CD4-positive, alpha-beta T cell (primary cell): ENCODE results near the gene TMEM269. TPM values are rescaled to one million over a fixed set of nuclear protein-coding genes. Genes with fewer than 3 reads are reported as not detected.

Experiments used
- ATAC-seq: fragments of 200-7000 bp; cut with Tn5 transposase; one replicate; pipeline ENCODE4 v1.10.0; 2022; ENCODE audit warnings: mild to moderate bottlenecking; ENCODE audit not compliant: poor library complexity
- CTCF ChIA-PET: fragments of 350-600 bp; sonication (Branson Sonifier 250); formaldehyde crosslinking; loops from one replicate; lab custom pipeline; 2021; ENCODE audit warnings: antibody characterized with exemption, inconsistent platforms; lab: Charles Lee
- POLR2A ChIA-PET: fragments of 350-600 bp; sonication (Branson Sonifier 250); formaldehyde crosslinking; loops from one replicate; lab custom pipeline; 2021; ENCODE audit warnings: antibody characterized with exemption, inconsistent platforms; lab: Charles Lee
- DNase-seq, 14 experiments: peaks; one replicate each; pipeline ENCODE4 v3.0.0-alpha.2; 2013 to 2020; ENCODE audit warnings: mixed read lengths in 2 of 14
- H3K27ac ChIP-seq, 2 donors: one replicate each; pipeline versions ENCODE4 v1.5.1 to v1.7.0; 2013; ENCODE audit warnings: low read length in 2 of 2, low read depth in 1 of 2, mild to moderate bottlenecking in 1 of 2
- H3K27me3 ChIP-seq, 2 experiments: 1 replicate in 1 of 2; 2 replicates in 1 of 2; pipeline versions ENCODE4 v1.6.1 to v1.7.0; 2013; ENCODE audit warnings: low read length in 2 of 2, control low read depth in 1 of 2, mild to moderate bottlenecking in 1 of 2, moderate library complexity in 1 of 2; ENCODE audit not compliant: insufficient read depth in 2 of 2, control insufficient read depth in 1 of 2
- H3K36me3 ChIP-seq: one replicate; pipeline ENCODE4 v1.6.1; 2013; ENCODE audit warnings: low read length, control low read depth; ENCODE audit not compliant: insufficient read depth
- H3K4me1 ChIP-seq: one replicate; pipeline ENCODE4 v1.6.1; 2013; ENCODE audit warnings: low read length, control low read depth; ENCODE audit not compliant: insufficient read depth
- H3K4me3 ChIP-seq: one replicate; pipeline ENCODE4 v1.5.1; 2013; ENCODE audit warnings: mild to moderate bottlenecking, low read length, moderate library complexity
- H3K9me3 ChIP-seq, 2 experiments: 1 replicate in 1 of 2; 2 replicates in 1 of 2; pipeline versions ENCODE4 v1.6.1 to v1.7.0; 2013; ENCODE audit warnings: low read length in 2 of 2, mild to moderate bottlenecking in 2 of 2, control low read depth in 1 of 2, moderate library complexity in 1 of 2; ENCODE audit not compliant: control insufficient read depth in 1 of 2, insufficient read depth in 1 of 2
- H3K27ac Mint-ChIP-seq: one replicate; pipeline ENCODE4 v1.8.0; 2020; ENCODE audit warnings: mixed read lengths
- H3K27me3 Mint-ChIP-seq: one replicate; pipeline ENCODE4 v1.8.0; 2021; ENCODE audit warnings: mixed read lengths
- H3K36me3 Mint-ChIP-seq: one replicate; pipeline ENCODE4 v1.8.0; 2021; ENCODE audit warnings: low read depth, mixed read lengths
- H3K4me1 Mint-ChIP-seq: one replicate; pipeline ENCODE4 v1.8.0; 2021; ENCODE audit warnings: low read depth, mixed read lengths
- H3K4me3 Mint-ChIP-seq: one replicate; pipeline ENCODE4 v1.8.0; 2020; ENCODE audit warnings: mild to moderate bottlenecking, mixed read lengths
- H3K9me3 Mint-ChIP-seq: one replicate; pipeline ENCODE4 v1.8.0; 2020; ENCODE audit warnings: mixed read lengths
- CTCF ChIP-seq: fragments of 200-600 bp; IDR thresholded peaks from one replicate; pipeline ENCODE4 v1.8.0; 2022; ENCODE audit warnings: antibody characterized with exemption, mild to moderate bottlenecking
- intact Hi-C, 2 experiments: fragments of 100-400 bp; cut with DNase I in 1 of 2; cut with micrococcal nuclease in 1 of 2; formaldehyde crosslinking; loops; one replicate each; pipeline versions ENCODE4 v1.15.1 to v1.9.0; 2023 to 2025; cut with DNase I, micrococcal nuclease
- total RNA-seq, 174 experiments: library from RNA in 2 of 174; stranded (reverse) in 2 of 174; gene quantifications; one replicate each; pipeline ENCODE4 v1.2.3 and lab custom pipeline; 2021 to 2026

TMEM269 gene
- total RNA-seq, 2 experiments from 2014 or later: 0.60 to 1.1 TPM

- H3K27me3 Mint-ChIP-seq: no peaks in the 10 kb centered on the region
- POLR2A ChIA-PET: no interaction called here
These were observed 3.2 kb downstream of the TMEM269 start for GRCh38 chr1:42788021-42788420.

GRCh38 chr1:42793824-42794223, 9.0 kb downstream of the TMEM269 start:
- no peak overlapping the region for H3K27ac Mint-ChIP-seq
- CTCF ChIA-PET: no interaction called here
- H3K9me3 Mint-ChIP-seq: no peaks in the 10 kb centered on the region
- no peaks in the 10 kb centered on the region for H3K27me3 Mint-ChIP-seq
- H3K27me3 ChIP-seq: no peaks in the 10 kb centered on the region
- no peak for TF ChIP-seq CTCF
- DNase-seq: no peak
- H3K4me3 ChIP-seq: no peak overlapping the region
- intact Hi-C loops: no loop called here
- POLR2A ChIA-PET: interaction anchor here (0.9 kb wide), 1 partner anchor 27 kb away, joined by 3 read pairs; the partner anchor contains the start of genes C1orf50 and P3H1
- H3K4me3 Mint-ChIP-seq: no peak overlapping the region
- no peaks in the 10 kb centered on the region for H3K9me3 ChIP-seq
- H3K36me3 ChIP-seq: no peaks in the 10 kb centered on the region
- ATAC-seq: no peak
- H3K4me1 Mint-ChIP-seq: no peaks in the 10 kb centered on the region
- no peaks in the 10 kb centered on the region for H3K4me1 ChIP-seq
- no peak overlapping the region for H3K27ac ChIP-seq
- H3K36me3 Mint-ChIP-seq: no peaks in the 10 kb centered on the region

More at GRCh38 chr1:42788021-42788420, 3.2 kb downstream of the TMEM269 start:
- peaks cover 16% of the 10 kb centered on the region for H3K4me1 ChIP-seq
- H3K4me1 Mint-ChIP-seq: peaks cover 21% of the 10 kb centered on the region
- H3K27me3 ChIP-seq: no peaks in the 10 kb centered on the region
- H3K27ac Mint-ChIP-seq: no peak overlapping the region
- no peaks in the 10 kb centered on the region for H3K36me3 ChIP-seq
- no peaks in the 10 kb centered on the region for H3K9me3 Mint-ChIP-seq
- intact Hi-C loops: no loop called here
- no peak overlapping the region for H3K4me3 ChIP-seq
- TF ChIP-seq CTCF: no peak
- ATAC-seq (no peak), DNase-seq (no peak)
- CTCF ChIA-PET: interaction anchor here (0.6 to 1.0 kb wide), 2 partner anchors 10 to 86 kb away, joined by 3 to 4 read pairs; no protein-coding TSS in a partner anchor
- H3K4me3 Mint-ChIP-seq: no peak overlapping the region
- no peak overlapping the region for H3K27ac ChIP-seq
- peaks cover 5% of the 10 kb centered on the region for H3K36me3 Mint-ChIP-seq
- no peaks in the 10 kb centered on the region for H3K9me3 ChIP-seq

GRCh38 chr1:42797414-42797813, 12.6 kb downstream of the TMEM269 start:
- no peaks in the 10 kb centered on the region for H3K9me3 Mint-ChIP-seq
- Histone ChIP-seq H3K27me3 (no peaks in the 10 kb centered on the region), H3K9me3 (no peaks in the 10 kb centered on the region), H3K4me3 (no peak overlapping the region), H3K36me3 (no peaks in the 10 kb centered on the region), H3K4me1 (no peaks in the 10 kb centered on the region), H3K27ac (no peak overlapping the region)
- TF ChIP-seq CTCF: no peak
- intact Hi-C loops: no loop called here
- no peaks in the 10 kb centered on the region for H3K27me3 Mint-ChIP-seq
- H3K4me1 Mint-ChIP-seq: no peaks in the 10 kb centered on the region
- ChIA-PET POLR2A (no interaction called here), CTCF (interaction anchor here (0.8 kb wide), 1 partner anchor 9 kb away, joined by 3 read pairs; no protein-coding TSS in a partner anchor)
- no peaks in the 10 kb centered on the region for H3K36me3 Mint-ChIP-seq
- no peak for DNase-seq
- H3K27ac Mint-ChIP-seq: no peak overlapping the region
- no peak overlapping the region for H3K4me3 Mint-ChIP-seq
- ATAC-seq: no peak
